ENCODE results near the gene TCF7L1. TPM values are rescaled to one million over a fixed set of nuclear protein-coding genes. Genes with fewer than 3 reads are reported as not detected.

Gene TCF7L1
- total RNA-seq, 1 donor from 2014 or later: 6.0 TPM

DNA sequence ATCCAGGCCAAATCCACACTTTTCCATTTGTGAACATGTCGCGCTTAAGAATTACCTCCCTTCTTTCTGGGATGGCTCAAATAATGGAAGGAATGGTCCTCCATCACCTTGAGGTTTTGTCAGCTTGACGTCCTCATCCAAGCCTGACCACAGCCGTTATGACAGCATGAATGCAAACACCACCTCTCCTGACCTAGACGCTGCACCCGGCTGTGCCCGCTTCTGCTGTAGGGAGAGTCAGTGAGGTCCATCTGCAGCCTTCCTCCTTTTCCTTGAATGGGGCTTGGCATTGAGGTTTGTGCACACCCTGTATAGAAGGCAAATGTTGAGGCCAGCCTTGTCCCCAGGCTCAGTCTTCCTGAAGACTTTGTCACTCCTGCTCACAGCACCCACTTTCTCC, 109.1 kb downstream of the TCF7L1 start:
- peak; percentile 38 for DNase-seq (ENCODE audit: low spot score)
- intact Hi-C loops (cut with DNase I): loop anchor here (10.0 kb wide), 1 partner anchor 108 kb away; the partner anchor contains the start of gene TCF7L1

DNA sequence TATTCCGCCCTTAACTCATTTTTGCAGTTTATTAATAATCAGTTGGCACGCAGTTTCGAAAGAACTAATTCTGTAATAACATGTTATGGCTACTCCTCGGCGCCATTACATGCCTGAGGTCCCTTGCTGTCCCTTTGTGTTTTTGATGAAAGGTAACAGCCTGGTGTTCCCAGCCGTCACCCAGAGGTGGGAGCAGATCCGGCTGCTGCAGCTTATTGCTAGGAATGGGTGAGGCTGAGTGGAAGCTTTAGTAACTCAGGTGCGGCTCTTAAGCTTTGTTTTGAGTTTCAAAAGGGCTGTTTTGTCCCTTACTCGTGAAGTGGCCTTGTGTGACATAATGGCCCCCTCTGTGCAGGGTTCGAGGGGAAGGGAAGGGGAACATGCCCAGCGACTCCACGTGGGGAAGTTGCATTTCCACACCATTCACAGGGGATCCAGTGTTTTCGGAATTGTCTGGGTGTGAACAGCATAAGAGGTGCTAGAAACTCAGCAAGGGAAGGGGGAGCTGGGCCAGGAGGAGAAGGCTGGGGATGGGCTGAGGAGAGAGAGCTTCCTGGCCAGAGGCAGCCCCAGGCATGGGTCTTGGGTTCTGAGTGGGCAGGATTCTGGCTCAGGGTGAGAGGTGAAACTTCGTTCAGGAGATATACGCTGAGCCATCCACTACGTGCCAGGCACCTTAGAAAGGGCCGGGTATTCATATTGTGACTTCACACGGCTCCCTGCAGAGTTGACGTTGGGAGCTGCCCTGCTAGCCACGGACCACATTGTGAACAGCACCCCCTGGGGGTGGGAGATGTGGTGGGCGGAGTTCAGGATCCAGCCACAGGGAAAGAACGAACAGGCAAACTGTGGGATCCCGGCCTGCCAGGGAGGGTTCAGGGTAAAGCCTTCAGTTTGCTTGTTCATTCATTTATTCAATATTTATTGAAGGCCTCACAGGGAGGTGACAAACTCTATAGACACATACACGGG, 110.2 kb downstream of the TCF7L1 start:
- intact Hi-C loops (cut with DNase I): loop anchor here (10.0 kb wide), 1 partner anchor 109 kb away; the partner anchor contains the start of gene TCF7L1
- DNase-seq (ENCODE audit: low spot score): peak; percentile 70

DNA sequence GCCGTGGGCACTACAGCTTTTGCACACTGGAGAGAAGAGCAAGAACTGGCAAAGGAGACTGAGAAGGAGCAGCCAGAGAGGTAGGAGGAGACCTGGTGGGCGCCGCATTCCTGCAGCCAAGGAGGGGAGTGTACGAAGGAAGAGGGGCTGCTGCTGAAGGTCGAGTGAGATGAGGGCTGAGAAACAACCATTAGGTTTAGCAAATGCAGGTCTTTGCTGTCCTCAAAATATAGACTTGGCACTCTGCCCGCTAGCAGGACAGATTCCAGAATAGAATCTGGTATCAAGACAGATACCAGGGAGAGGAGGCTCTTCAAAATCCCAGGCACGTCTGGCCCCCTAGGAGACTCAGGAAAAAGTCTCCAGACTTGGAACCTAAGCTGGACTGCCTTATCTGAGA, 111.6 kb downstream of the TCF7L1 start:
- intact Hi-C loops (cut with DNase I): loop anchor here (10.0 kb wide), 1 partner anchor 110 kb away; the partner anchor contains the start of gene TCF7L1
- peak; percentile 58 for DNase-seq (ENCODE audit: low spot score)

DNA sequence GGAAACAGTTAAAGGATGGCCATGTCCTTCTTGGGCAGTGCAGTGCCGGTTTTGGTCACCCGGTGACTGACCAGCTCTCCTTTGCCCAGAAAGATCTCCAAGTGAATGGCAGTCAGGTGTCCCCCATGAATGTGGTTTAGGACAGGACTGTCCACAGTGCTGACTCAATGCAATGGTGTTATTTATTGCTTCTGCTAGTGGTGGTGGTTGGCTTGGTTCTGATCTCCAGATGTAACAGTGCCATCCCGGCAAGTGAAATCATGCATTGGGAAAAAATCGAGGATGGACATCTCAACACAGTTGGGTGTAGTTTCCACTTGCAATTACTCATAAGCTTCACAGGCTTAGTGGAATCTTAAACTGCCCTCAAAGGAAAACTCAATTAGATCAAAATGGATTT, 112.7 kb downstream of the TCF7L1 start:
- DNase-seq (ENCODE audit: low spot score): peak; percentile 35
- intact Hi-C loops (cut with DNase I): loop anchor here (10.0 kb wide), 1 partner anchor 111 kb away; the partner anchor contains the start of gene TCF7L1

DNA sequence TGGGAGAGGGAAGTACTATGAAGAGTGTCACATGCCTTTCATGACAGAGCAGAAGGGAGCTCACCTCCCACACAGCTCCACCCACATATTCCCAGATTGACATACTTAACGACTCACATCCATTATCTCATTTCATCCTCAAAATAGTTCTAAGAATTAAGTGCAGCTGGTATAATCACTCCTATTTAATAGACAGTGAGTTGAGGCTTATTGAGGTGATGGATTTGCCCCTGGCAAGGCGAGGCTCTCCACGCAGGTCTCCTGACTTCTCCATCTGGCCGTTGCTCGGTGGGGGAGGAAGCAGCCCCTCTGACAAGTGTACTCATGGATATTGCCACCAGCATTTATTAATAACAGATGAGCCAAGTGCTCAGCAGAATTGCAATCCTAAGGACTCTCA, 113.2 kb downstream of the TCF7L1 start:
- peak; percentile 24 for DNase-seq (ENCODE audit: low spot score)
- intact Hi-C loops (cut with DNase I): loop anchor here (10.0 kb wide), 1 partner anchor 112 kb away; the partner anchor contains the start of gene TCF7L1

DNA sequence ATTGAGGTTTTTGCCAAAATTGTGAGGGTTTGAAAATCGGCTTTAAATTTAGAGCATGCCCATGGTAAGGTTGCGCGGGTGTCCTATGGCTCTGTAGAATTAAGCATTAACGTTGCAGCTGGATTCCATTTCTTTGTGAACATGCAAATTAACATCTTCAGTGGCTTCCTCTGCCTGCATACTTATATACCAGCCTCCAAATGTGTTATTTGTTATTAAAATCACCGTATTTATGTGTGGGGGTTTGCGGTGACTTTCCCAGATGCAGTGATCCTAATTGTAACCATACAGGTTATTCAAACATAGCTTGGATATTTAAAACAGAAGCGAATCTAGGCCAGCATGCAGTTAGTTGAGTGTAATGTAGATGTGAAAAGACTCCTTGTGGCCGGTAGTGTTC, 114.4 kb downstream of the TCF7L1 start:
- intact Hi-C loops (cut with DNase I): loop anchor here (10.0 kb wide), 1 partner anchor 113 kb away; the partner anchor contains the start of gene TCF7L1
- DNase-seq (ENCODE audit: low spot score): no peak

DNA sequence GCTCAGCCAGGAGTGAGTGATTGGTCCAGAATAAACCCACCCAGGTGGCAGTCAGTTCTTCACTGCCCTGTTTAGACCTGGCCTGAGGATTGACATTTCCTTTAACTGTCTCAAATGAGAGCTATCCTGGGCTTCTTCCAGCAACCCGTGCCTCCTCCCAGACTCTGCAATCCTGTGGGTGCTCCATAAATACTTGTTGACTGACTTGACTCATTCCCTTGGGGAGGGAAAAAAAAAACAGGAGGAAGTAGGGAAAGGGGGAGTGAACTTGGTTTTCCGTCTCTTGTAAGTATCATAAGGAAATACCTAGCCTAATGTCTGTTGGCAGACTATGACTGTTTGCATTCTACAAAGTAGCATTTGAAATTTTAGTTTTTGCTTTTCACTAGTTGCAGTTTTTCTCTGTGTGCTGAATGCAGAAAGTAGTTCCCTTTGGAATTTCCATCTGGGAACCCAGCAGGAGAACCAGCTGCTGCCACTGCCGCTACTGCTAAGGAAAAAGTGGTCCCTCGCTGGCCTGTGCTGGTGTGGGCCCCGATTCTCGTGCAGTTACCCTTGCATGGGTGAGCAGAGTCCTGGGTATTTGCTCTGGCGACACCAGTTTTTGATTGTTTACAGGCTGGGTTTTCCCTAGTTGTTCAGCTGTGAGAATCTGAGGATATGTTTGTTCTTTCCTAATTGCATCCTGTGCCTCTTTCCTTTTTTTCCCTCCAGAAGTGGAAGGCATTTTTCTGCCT, 115.7 kb downstream of the TCF7L1 start:
- intact Hi-C loops (cut with DNase I): loop anchor here (10.0 kb wide), 1 partner anchor 114 kb away; the partner anchor contains the start of gene TCF7L1
- DNase-seq (ENCODE audit: low spot score): peak; percentile 50

DNA sequence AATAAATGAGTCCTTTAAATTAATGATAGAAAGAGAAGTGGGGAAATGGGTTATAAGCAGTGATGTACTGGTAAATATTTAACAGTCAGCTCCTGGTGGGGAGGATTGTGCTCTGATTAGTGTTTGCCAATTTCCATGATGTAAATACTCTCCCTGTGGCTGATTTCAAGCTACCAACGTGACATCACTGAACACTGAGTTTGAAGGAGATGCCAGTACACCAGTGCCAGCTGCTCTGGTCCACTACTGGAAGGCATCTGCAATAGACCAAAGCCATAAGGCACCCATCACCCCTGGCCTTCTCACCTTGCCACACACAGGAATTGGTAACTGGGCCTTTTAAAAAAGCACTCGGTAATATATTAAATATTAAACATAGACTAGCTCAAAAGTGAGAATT, 116.9 kb downstream of the TCF7L1 start:
- intact Hi-C loops (cut with DNase I): no loop called here
- DNase-seq (ENCODE audit: low spot score): no peak

DNA sequence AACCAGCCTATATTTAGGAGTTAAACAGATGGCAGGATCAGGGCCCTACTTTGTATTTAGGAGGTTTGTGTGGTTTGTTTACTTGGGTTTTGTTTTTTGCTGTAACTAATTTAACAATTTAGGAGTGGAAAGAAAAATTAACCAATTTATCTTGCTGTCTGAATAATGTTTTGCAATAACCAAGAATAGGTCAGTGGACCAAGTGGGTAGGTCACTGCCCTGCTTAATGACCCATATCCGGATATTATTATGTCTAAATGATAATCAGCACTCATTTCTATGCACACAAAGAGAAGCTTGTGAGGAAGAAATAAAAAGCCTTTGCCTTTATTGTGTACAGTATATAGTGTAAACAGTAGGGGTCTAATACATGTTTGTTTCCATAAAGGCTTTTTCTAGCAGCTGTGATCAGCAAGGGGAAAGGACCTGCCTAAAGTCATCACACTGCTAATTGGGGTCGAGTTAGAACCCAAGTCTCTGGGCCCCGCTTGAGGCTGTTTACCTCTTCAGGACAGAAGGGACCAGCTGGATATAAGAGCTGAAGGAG, 118.0 kb downstream of the TCF7L1 start:
- no peak for DNase-seq (ENCODE audit: low spot score)
- intact Hi-C loops (cut with DNase I): no loop called here

DNA sequence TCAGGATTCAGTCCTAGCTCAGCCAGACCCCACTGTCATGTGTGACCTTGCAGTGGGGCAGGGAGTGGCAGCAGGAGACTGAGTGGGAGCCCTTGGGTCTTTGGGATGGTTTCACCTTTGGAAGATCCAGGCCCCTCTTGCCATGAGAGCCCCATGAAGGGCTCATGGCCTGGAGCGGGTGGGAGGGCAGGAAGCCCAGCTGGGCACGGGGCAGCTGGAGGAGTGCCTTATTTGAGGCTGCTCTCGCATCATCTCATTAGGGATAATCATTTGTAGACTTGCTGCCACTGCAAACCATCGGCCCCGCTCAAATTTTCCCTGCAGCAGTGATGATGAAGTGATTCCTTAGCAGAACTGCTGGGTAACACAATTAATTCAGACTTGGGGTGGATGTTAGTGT, 120.7 kb downstream of the TCF7L1 start:
- intact Hi-C loops (cut with DNase I): no loop called here
- no peak for DNase-seq (ENCODE audit: low spot score)

DNA sequence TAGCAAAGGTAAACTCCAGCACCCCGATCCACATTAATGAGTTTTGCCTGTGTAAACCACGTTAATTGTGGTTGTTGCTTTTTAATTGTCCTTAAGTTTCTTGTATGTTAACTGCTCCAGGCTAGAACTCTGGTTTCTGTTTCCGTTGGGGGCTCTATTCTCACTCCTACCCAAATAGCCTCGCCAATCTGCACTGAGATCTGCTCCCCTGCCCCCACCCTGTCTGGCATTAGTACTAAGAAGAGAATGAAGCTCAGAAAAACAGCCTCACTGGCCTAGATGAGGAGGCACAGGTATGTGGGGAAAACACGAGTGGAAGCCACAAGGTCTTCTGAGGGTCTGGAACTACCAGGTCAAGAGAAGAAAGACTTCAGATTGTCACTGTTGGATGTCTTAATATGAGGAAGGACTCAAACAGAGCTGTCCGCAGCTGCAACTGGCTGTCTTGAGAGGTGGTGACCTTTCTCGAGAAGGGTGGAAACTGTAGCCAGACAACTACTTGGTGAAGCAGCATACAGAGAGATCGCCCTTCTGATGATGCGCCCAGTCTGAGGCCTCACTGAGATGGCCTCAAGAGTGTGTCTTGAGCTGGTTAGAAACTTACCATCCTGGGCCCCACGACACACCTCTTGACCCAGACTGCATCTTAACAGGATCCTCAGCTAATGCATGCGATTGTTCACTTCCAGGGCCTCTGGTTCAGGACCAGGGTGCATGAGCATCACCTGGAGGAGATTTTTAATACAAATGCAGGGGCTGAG, 121.5 kb downstream of the TCF7L1 start:
- intact Hi-C loops (cut with DNase I): no loop called here
- no peak for DNase-seq (ENCODE audit: low spot score)

DNA sequence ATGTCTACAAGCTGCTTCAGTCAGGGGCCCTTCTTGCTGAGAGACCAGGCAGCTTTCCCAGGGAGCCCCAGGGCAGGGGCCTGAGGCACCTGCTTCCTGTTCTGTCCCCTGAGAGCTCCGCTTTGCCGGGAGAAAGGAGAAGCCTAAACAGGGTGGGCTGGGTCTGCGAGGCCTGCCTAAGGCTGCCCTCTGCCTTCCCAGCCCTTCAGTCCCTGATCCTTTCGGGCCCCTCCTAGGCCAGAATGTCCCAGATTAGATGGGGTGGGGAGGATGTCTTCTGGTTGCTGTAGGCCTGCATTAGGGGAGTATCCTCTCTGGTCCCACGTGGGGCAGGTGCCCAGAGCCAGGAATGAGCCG, 122.2 kb downstream of the TCF7L1 start:
- intact Hi-C loops (cut with DNase I): no loop called here
- DNase-seq (ENCODE audit: low spot score): no peak

DNA sequence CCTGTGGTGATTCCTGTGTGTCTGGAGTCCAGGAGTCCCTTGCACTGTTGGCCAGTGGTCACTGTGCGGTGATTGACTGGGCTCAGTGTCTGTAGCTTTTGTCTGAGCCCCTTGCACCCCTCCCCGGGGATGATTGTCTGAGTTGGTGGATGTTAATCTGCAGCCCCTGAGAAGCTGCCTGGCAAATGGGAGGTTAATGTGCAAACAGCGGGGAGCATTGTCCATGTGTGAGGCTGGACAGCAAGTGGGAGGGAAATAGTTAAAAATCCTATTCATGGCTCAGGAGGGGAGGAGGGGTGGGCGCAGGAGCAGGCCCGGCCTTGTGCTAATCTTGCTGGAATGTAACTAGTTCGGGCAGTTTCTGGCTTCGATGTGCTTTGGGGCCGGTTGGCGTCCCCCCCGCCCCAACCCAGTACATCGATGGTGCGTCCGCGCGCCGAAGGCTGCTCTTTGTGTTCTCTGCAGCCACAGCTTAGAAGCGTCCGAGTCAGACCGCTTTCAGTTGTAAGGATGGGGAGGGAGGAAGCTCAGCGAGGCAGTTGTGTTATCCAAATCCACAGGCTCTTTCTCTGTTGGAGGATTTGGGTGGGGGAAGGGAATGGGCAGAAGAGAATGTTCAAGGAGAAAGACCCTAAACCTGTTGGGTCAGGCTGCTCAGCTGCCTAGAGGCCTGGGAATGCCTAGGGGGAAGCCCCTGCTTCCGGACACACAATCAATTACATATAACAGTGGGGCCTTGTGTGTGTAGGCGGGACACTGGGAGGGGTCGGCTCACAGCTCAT, 122.8 kb downstream of the TCF7L1 start:
- no peak for DNase-seq (ENCODE audit: low spot score)
- intact Hi-C loops (cut with DNase I): no loop called here

DNA sequence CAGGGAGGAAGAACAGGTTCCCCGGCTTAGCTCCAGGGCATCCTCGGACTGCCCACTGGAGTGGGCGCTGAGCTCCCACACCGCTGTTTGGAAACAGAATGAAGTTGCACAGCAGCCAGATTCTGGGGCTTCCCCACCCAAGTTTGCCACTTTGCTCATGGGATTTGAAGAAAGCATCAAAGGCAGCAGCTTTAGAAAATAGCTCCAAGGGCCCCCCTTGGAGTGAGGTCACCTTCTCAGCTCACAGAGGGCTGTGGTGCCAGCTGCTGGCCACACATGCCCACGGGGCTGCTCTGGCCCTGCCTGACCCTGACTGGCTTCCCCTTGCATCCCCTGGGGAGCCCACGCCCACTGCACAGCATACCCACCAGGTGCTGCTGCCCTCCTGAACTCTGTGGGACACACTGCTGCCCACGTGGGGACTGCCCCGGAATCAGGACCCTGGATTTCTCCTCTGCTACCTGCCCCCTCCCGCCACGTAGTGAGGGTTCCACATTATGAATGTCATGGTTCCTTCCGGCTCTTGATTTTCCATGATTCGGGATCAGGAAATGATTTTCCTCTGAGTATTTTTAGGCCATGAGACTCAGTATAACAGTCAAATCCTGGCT, 124.3 kb downstream of the TCF7L1 start:
- no peak for DNase-seq (ENCODE audit: low spot score)
- intact Hi-C loops (cut with DNase I): no loop called here

DNA sequence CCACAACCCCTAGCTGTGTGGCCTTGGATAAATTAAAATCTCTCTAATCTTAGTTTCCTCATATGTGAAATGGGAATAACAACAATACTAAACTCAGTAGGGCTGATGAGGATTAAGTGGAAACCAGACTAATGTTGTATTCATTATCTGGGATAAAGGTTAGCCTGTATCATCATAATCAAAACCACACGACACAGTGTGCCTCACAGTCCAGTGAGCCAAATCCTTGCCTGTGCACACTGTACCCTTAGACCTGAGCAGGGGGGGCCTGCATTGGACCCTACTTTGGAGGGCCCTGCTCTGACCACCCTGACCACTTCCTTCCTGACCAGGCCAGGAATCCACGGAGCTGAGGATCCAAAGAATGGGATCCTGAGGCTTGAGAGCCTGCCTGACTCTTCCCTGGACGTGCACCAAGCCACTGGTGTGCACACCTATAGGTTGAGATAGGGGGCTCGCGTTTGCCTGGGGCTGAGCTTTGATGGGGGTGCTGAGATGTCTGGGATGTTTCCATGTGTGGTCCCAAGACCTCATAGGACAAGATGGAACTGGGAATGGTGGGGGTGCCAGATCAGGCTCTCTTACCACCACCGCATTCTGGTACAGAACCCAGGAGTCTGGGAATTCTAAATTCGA, 124.9 kb downstream of the TCF7L1 start:
- intact Hi-C loops (cut with DNase I): no loop called here
- no peak for DNase-seq (ENCODE audit: low spot score)

DNA sequence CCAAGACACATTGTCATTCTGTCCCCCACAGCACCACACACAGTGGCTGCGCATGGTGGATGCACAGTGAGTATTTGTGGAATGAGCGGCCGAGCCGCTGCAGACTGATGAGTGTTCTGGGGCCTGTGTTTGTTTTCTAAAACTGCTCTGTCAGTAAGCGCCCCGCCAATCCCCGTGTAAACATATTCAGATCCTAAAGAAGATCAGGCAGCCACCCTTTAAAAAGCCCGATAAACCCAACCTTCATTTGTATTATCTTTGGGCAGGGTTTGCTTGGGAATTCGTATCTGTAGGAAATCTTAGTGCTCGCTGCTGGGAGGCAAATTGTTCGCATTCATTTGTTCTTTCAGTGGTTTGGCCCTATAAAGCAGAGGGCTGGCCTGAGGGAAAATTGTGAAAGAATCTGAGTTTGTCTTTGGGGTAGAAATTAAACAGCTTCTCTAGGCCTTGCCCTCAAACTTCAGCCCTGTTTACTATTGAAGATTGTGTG, 126.0 kb downstream of the TCF7L1 start:
- DNase-seq (ENCODE audit: low spot score): no peak
- intact Hi-C loops (cut with DNase I): no loop called here

DNA sequence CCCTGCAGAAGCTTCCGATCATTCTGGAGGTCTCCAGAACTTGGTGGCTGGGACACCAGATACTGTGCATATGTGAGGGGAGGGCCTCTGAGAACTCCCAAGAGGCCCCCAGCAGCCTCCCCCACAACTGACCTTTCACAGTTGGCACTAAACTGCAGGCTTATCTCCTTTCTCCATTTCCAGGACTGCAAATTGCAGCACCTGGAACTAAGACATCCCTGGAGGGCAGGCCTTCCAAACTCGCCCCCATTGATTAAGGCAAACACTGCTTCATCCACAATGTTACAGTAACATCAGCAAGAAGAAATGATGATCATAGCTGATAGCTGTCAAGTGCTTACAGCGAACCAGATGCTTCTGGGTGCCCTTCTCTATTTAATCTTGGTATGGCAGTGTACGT, 126.7 kb downstream of the TCF7L1 start:
- intact Hi-C loops (cut with DNase I): no loop called here
- no peak for DNase-seq (ENCODE audit: low spot score)

DNA sequence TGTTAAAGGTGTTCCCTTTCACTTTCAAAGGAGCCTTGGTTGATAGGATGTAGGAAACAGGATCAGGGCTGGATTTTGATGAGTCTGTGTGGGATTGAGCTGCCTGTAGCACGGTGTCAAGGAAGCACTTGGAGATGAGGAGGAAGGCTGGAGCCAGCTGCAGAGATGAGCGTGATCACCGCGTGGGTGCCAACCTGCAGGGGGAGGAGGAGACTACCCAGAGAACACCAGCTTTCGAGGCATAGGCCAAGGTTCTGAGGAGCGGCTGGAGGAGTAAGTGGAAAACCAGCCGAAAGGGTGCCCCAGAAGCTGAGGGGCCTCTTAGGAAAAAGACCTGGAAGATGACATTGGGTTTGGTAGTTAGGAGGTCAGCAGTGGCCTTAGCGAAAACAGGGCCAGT, 130.4 kb downstream of the TCF7L1 start:
- DNase-seq (ENCODE audit: low spot score): no peak
- intact Hi-C loops (cut with DNase I): no loop called here
